K562 (cell line): Measurements from ENCODE around the gene MED16. TPM values are rescaled to one million over a fixed set of nuclear protein-coding genes. Genes with fewer than 3 reads are reported as not detected.
A peak's percentile ranks its signal among the peaks of the same experiment; 100 is the strongest.

Experiments used
- ARID2 ChIP-seq: fragments of 450-650 bp; IDR thresholded peaks from 2 replicates; pipeline ENCODE4 v1.6.1; 2017; ENCODE audit warnings: antibody characterized with exemption, mild to moderate bottlenecking
- ATF1 ChIP-seq, 2 experiments: fragments of 450-650 bp in 1 of 2; IDR thresholded peaks; 2 replicates each; pipeline ENCODE4 v1.6.1; 2016; ENCODE audit warnings: missing compliant biosample characterization in 1 of 2, missing genetic modification characterization in 1 of 2
- BCOR ChIP-seq: fragments of 450-650 bp; IDR thresholded peaks from 2 replicates; pipeline ENCODE4 v1.6.1; 2016
- CREM ChIP-seq: IDR thresholded peaks from 2 replicates; pipeline ENCODE4 v1.6.1; 2014; ENCODE audit warnings: antibody characterized with exemption, low read depth
- CTBP1 ChIP-seq: fragments of 450-650 bp; IDR thresholded peaks from 2 replicates; pipeline ENCODE4 v1.6.1; 2016; ENCODE audit warnings: borderline replicate concordance
- DPF2 ChIP-seq: fragments of 450-650 bp; IDR thresholded peaks from 2 replicates; pipeline ENCODE4 v1.6.1; 2016
- ELK3 ChIP-seq: fragments of 450-650 bp; formaldehyde crosslinking; IDR thresholded peaks from 2 replicates; pipeline ENCODE4 v1.4.0; 2020; ENCODE audit warnings: mild to moderate bottlenecking
- FOXA3 ChIP-seq, 2 experiments: fragments of 450-650 bp in 1 of 2; sonication (generic) in 1 of 2; formaldehyde crosslinking; IDR thresholded peaks in 1 of 2; conservative IDR thresholded peaks in 1 of 2; 2 replicates each; pipeline versions ENCODE4 v1.4.0 to v1.8.0; 2020 to 2022; ENCODE audit warnings: mild to moderate bottlenecking in 2 of 2, missing genetic modification reagents in 1 of 2
- KAT2B ChIP-seq: IDR thresholded peaks from one replicate; pipeline ENCODE4 v1.6.1; 2012; ENCODE audit warnings: low read depth, mild to moderate bottlenecking, control low read depth, inconsistent platforms, low read length, moderate library complexity
- KDM5B ChIP-seq: fragments of 200-600 bp; sonication (generic); IDR thresholded peaks from 2 replicates; pipeline ENCODE4 v1.6.1; 2012; ENCODE audit warnings: low read depth, mild to moderate bottlenecking, moderate library complexity, low read length, control low read depth, inconsistent platforms; ENCODE audit not compliant: insufficient replicate concordance
- MECOM ChIP-seq: fragments of 250-450 bp; sonication (Bioruptor Pico); IDR thresholded peaks from 2 replicates; pipeline ENCODE4 v1.8.0; 2022; ENCODE audit warnings: inconsistent platforms
- MITF ChIP-seq: IDR thresholded peaks from 2 replicates; pipeline ENCODE4 v1.6.1; 2014; ENCODE audit warnings: antibody characterized with exemption
- NR1H2 ChIP-seq: sonication (generic); formaldehyde crosslinking; IDR thresholded peaks from 2 replicates; pipeline ENCODE4 v1.4.0; 2020; ENCODE audit warnings: mild to moderate bottlenecking, missing genetic modification reagents
- POLR2G ChIP-seq: fragments of 200-400 bp; formaldehyde crosslinking; IDR thresholded peaks from 2 replicates; pipeline ENCODE4 v1.6.1; 2017; ENCODE audit warnings: low read depth, mild to moderate bottlenecking, antibody characterized with exemption, low read length, moderate library complexity
- PTBP1 ChIP-seq: fragments of 200-400 bp; formaldehyde crosslinking; IDR thresholded peaks from 2 replicates; pipeline ENCODE4 v1.6.1; 2017; ENCODE audit warnings: low read depth, low read length
- SIN3B ChIP-seq: fragments of 450-650 bp; IDR thresholded peaks from 2 replicates; pipeline ENCODE4 v1.6.1; 2017; ENCODE audit warnings: low read depth, mild to moderate bottlenecking, moderate library complexity
- SMARCA5 ChIP-seq: fragments of 450-650 bp; IDR thresholded peaks from 2 replicates; pipeline ENCODE4 v1.6.1; 2016
- SREBF1 ChIP-seq: fragments of 150-350 bp; IDR thresholded peaks from 2 replicates; pipeline ENCODE4 v1.6.1; 2014; ENCODE audit warnings: antibody characterized with exemption, low read depth, low read length, borderline replicate concordance
- TBL1XR1 ChIP-seq, 2 experiments: IDR thresholded peaks; 2 replicates each; pipeline ENCODE4 v1.6.1; 2012; ENCODE audit warnings: improper control_type of control experiment in 2 of 2, low read length in 2 of 2, mild to moderate bottlenecking in 1 of 2
- TEAD4 ChIP-seq, 2 experiments: sonication (generic) in 1 of 2; formaldehyde crosslinking in 1 of 2; IDR thresholded peaks; 2 replicates each; pipeline versions ENCODE4 v1.6.1 to v1.8.0; 2012 to 2022; ENCODE audit warnings: borderline replicate concordance in 1 of 2, inconsistent platforms in 1 of 2, low read length in 1 of 2, mild to moderate bottlenecking in 1 of 2, missing genetic modification reagents in 1 of 2
- ZBTB9 ChIP-seq: fragments of 450-650 bp; formaldehyde crosslinking; IDR thresholded peaks from 2 replicates; pipeline ENCODE4 v1.4.0; 2020; ENCODE audit warnings: mild to moderate bottlenecking, moderate library complexity
- ZNF639 ChIP-seq, 2 experiments: fragments of 200-800 bp in 1 of 2; sonication (Bioruptor generic) in 1 of 2; sonication (generic) in 1 of 2; formaldehyde crosslinking in 1 of 2; IDR thresholded peaks in 1 of 2; conservative IDR thresholded peaks in 1 of 2; 2 replicates each; pipeline versions ENCODE4 v1.5.0 to v1.6.1; 2016 to 2020; ENCODE audit warnings: missing compliant biosample characterization in 1 of 2, missing genetic modification characterization in 1 of 2, missing genetic modification reagents in 1 of 2
- ZNF76 ChIP-seq: fragments of 250-450 bp; sonication (Bioruptor Pico); IDR thresholded peaks from 2 replicates; pipeline ENCODE4 v1.4.0; 2020; ENCODE audit warnings: mild to moderate bottlenecking, moderate library complexity, borderline replicate concordance
- ZNF79 ChIP-seq: fragments of 250-450 bp; sonication (Bioruptor Pico); IDR thresholded peaks from 2 replicates; pipeline ENCODE4 v1.4.0; 2020; ENCODE audit warnings: low read depth, mild to moderate bottlenecking, moderate library complexity
- polyA plus RNA-seq, 8 experiments: library from polyadenylated mRNA; depleted of rRNA in 4 of 8; stranded (reverse) in 5 of 8; unstranded in 3 of 8; fragments of >200 nt; fragmentation: Nextera tagmentation in 2 of 8; fragmentation: Illumina TruSeq in 1 of 8; extraction: Ambion mirVana in 2 of 8; extraction: Trizol in 1 of 8; gene quantifications; 2 replicates each; pipeline versions ENCODE4 v1.2.1 to v1.2.3, GENCODE V29; 2011 to 2014; ENCODE audit warnings: inconsistent platforms in 1 of 8, missing spikeins in 1 of 8
- total RNA-seq, 7 experiments: library from RNA; depleted of rRNA in 6 of 7; stranded (reverse); fragments of >200 nt in 6 of 7; fragmentation: Illumina TruSeq in 2 of 7; extraction: Trizol in 2 of 7; gene quantifications; 2 replicates each; pipeline versions ENCODE4 v1.2.1 to v1.2.3, GENCODE V29; 2011 to 2021; ENCODE audit warnings: low replicate concordance in 1 of 7

MED16 gene
- total and polyA plus RNA-seq, 9 of the 15 experiments (the other 6 are each of a cell fraction or from before 2014, with no cell fraction given) = 0.89 to 59.9 (median 8.6) TPM

GRCh38 chr19:925087-925525 lies 32.1 kb upstream of the MED16 start (continued):
- TF ChIP-seq ELK3 (CRISPR knock-in tag) (no peak), ZNF79 (CRISPR knock-in tag) (peak; percentile 47; the same call in 1 of the 2 replicates), PTBP1 (peak; percentile 94), TBL1XR1 (IDR thresholded peaks at IDR 0.05; ENCODE audit: low read length in 2 of 2) (no peak), ZNF639 (CRISPR knock-in tag; conservative IDR thresholded peaks at IDR 0.05 in 1 of 2, IDR thresholded peaks at IDR 0.05 in 1 of 2) (peak in 1 of 2 experiments; percentile 85; a peak in 1 of 4 replicates), CREM (peak; percentile 48; the same call in 1 of the 2 replicates), MECOM (CRISPR knock-in tag) (no peak), SMARCA5 (peak; percentile 95; the same call in 1 of the 2 replicates), CTBP1 (no peak), ZBTB9 (CRISPR knock-in tag) (no peak), KAT2B (no peak), POLR2G (peak; percentile 82), ARID2 (no peak), SREBF1 (no peak), SIN3B (peak; percentile 42; the same call in 1 of the 2 replicates), NR1H2 (0 out of 2 replicates have a peak, but pooled peaks have one; percentile 42), ZNF76 (CRISPR knock-in tag) (peak; percentile 81; the same call in 1 of the 2 replicates), KDM5B (peak; percentile 69), DPF2 (0 out of 2 replicates have a peak, but pooled peaks have one; percentile 16), ATF1 (CRISPR knock-in tag; IDR thresholded peaks at IDR 0.05) (no peak), ATF1 (tag; IDR thresholded peaks at IDR 0.05) (peak; percentile 81), BCOR (peak; percentile 95), FOXA3 (CRISPR knock-in tag; conservative IDR thresholded peaks at IDR 0.05 in 1 of 2, IDR thresholded peaks at IDR 0.05 in 1 of 2) (peak in 1 of 2 experiments; percentile 66; a peak in 2 of 4 replicates), MITF (no peak), TEAD4 (IDR thresholded peaks at IDR 0.05; ENCODE audit: low read length) (no peak; the same call in 1 of the 2 replicates), TEAD4 (CRISPR knock-in tag; IDR thresholded peaks at IDR 0.05; ENCODE audit: borderline replicate concordance) (no peak)
